Measurements from ENCODE around the gene PARD3.

DNA sequence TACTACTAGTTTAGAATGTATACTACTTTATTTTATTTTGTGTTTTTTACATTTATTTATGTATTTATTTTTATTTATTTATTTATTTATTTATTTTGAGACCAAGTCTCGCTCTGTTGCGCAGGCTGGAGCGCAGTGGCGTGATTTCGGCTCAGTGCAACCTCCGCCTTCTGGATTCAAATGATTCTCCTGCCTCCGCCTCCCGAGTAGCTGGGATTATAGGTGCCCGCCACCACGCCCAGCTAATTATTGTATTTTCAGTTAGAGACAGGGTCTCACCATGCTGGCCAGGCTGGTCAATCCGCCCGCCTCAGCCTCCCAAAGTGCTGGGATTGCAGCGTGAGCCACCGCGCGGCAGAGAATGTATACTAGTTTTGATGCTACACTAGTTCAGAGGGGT is 2.0 kb upstream of the PARD3 start:
- TF ChIP-seq CTCF (IDR thresholded peaks at IDR 0.05; ENCODE audit: poor library complexity) (no peak), EZH2 (IDR thresholded peaks at IDR 0.05; ENCODE audit: borderline replicate concordance) (no peak), EZH2phosphoT487 (IDR thresholded peaks at IDR 0.05; ENCODE audit: low read depth, severe bottlenecking, unreplicated experiment) (no peak)
